CD8-positive, alpha-beta memory T cell (primary cell): ENCODE results near the gene SCTR. TPM values are rescaled to one million over a fixed set of nuclear protein-coding genes. Genes with fewer than 3 reads are reported as not detected.

ENCODE experiments used
- CTCF ChIA-PET: fragments of 350-600 bp; sonication (Branson Sonifier 250); formaldehyde crosslinking; loops from one replicate; lab custom pipeline; 2021; ENCODE audit warnings: antibody characterized with exemption; lab: Charles Lee
- POLR2A ChIA-PET: fragments of 350-600 bp; sonication (Branson Sonifier 250); formaldehyde crosslinking; loops from one replicate; lab custom pipeline; 2021; ENCODE audit warnings: antibody characterized with exemption; lab: Charles Lee
- DNase-seq, 5 donors: peaks; one replicate each; pipeline versions ENCODE4 v3.0.0 to v3.0.0-alpha.2; 2020 to 2022; ENCODE audit warnings: mixed read lengths in 1 of 5
- H3K27ac ChIP-seq: one replicate; pipeline ENCODE4 v1.7.0; 2013; ENCODE audit warnings: low read depth, mild to moderate bottlenecking, low read length, moderate library complexity
- H3K27me3 ChIP-seq: 2 replicates; pipeline ENCODE4 v1.7.0; 2013; ENCODE audit warnings: low read length, mild to moderate bottlenecking; ENCODE audit not compliant: insufficient read depth, poor library complexity, severe bottlenecking
- H3K36me3 ChIP-seq: 2 replicates; pipeline ENCODE4 v1.7.0; 2013; ENCODE audit warnings: mild to moderate bottlenecking, low read length, moderate library complexity; ENCODE audit not compliant: insufficient read depth
- H3K4me1 ChIP-seq: 2 replicates; pipeline ENCODE4 v1.7.0; 2013; ENCODE audit warnings: mild to moderate bottlenecking, low read length, moderate library complexity; ENCODE audit not compliant: insufficient read depth
- H3K4me3 ChIP-seq: 2 replicates; pipeline ENCODE4 v1.7.0; 2013; ENCODE audit warnings: mild to moderate bottlenecking, low read length
- H3K9me3 ChIP-seq: 2 replicates; pipeline ENCODE4 v1.7.0; 2013; ENCODE audit warnings: mild to moderate bottlenecking, low read length
- H3K27ac Mint-ChIP-seq, 8 donors: one replicate each; pipeline ENCODE4 v1.8.0; 2020 to 2021; ENCODE audit warnings: mixed read lengths in 8 of 8, mild to moderate bottlenecking in 6 of 8, inconsistent platforms in 3 of 8, moderate library complexity in 3 of 8
- H3K27me3 Mint-ChIP-seq, 2 donors: one replicate each; pipeline ENCODE4 v1.8.0; 2020 to 2021; ENCODE audit warnings: mixed read lengths in 2 of 2, mild to moderate bottlenecking in 1 of 2, moderate library complexity in 1 of 2
- H3K36me3 Mint-ChIP-seq, 3 donors: one replicate each; pipeline ENCODE4 v1.8.0; 2020 to 2021; ENCODE audit warnings: mixed read lengths in 3 of 3, inconsistent platforms in 1 of 3, mild to moderate bottlenecking in 1 of 3
- H3K4me1 Mint-ChIP-seq, 3 donors: one replicate each; pipeline ENCODE4 v1.8.0; 2020 to 2021; ENCODE audit warnings: mixed read lengths in 3 of 3, inconsistent platforms in 1 of 3, mild to moderate bottlenecking in 1 of 3
- H3K4me3 Mint-ChIP-seq, 7 donors: one replicate each; pipeline ENCODE4 v1.8.0; 2020 to 2021; ENCODE audit warnings: mixed read lengths in 7 of 7, mild to moderate bottlenecking in 6 of 7, moderate library complexity in 4 of 7, inconsistent platforms in 2 of 7
- H3K9me3 Mint-ChIP-seq, 5 donors: one replicate each; pipeline ENCODE4 v1.8.0; 2020 to 2022; ENCODE audit warnings: mixed read lengths in 5 of 5, mild to moderate bottlenecking in 3 of 5, moderate library complexity in 2 of 5, inconsistent platforms in 1 of 5
- polyA plus RNA-seq: library from polyadenylated mRNA; unstranded; fragments of 300-500 nt; fragmentation: Illumina TruSeq; gene quantifications from one replicate; pipeline ENCODE4 v1.2.3, GENCODE V29; 2021
- total RNA-seq, 2 experiments: library from RNA; stranded (reverse); gene quantifications; one replicate each; pipeline ENCODE4 v1.2.3, GENCODE V29; 2021

The SCTR gene
- total and polyA plus RNA-seq, 3 experiments from 2014 or later, result not detected

DNA sequence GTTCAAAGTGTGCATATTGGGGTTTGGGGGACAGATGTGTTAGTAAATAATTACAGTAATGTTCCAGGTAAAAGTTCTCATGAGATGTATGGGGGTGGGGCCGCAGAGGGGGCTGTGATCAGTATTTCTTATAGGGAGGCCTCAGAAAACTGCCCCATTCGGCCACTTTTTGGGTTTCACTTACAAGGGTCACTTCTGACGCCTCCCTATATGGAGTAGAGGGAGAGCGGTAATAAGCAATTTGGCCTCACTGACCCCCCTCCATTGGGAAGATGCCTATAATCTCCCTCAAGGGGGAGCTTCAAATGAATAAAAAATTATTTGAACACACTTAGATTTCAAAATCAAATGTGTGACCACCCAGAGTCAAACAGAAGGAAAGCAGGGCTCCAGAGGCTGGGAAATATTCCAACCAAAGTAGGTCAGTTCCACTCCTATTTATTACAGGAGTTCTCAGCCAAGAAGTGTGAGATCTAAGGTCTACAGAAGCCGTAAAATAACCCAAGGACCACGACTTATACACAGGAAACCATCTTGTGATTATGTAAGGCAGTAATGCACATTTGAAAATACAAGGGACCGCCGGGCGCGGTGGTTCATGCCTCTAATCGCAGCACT, 2.7 kb downstream of the SCTR start:
- Mint-ChIP-seq H3K4me1 (no peaks in the 10 kb centered on the region), H3K36me3 (peaks cover 0 to 1% (median 0%) of the 10 kb centered on the region in 3 donors), H3K9me3 (peaks cover 0 to 4% (median 0%) of the 10 kb centered on the region in 5 donors), H3K4me3 (no peak overlapping the region), H3K27ac (no peak overlapping the region), H3K27me3 (peaks cover 22 to 36% of the 10 kb centered on the region in 2 donors)
- Histone ChIP-seq H3K36me3 (no peaks in the 10 kb centered on the region), H3K9me3 (no peaks in the 10 kb centered on the region), H3K4me3 (no peak overlapping the region), H3K27me3 (no peaks in the 10 kb centered on the region), H3K27ac (no peak overlapping the region), H3K4me1 (no peaks in the 10 kb centered on the region)
- POLR2A ChIA-PET, result no interaction called here
- no peak for DNase-seq
- CTCF ChIA-PET, result no interaction called here

DNA sequence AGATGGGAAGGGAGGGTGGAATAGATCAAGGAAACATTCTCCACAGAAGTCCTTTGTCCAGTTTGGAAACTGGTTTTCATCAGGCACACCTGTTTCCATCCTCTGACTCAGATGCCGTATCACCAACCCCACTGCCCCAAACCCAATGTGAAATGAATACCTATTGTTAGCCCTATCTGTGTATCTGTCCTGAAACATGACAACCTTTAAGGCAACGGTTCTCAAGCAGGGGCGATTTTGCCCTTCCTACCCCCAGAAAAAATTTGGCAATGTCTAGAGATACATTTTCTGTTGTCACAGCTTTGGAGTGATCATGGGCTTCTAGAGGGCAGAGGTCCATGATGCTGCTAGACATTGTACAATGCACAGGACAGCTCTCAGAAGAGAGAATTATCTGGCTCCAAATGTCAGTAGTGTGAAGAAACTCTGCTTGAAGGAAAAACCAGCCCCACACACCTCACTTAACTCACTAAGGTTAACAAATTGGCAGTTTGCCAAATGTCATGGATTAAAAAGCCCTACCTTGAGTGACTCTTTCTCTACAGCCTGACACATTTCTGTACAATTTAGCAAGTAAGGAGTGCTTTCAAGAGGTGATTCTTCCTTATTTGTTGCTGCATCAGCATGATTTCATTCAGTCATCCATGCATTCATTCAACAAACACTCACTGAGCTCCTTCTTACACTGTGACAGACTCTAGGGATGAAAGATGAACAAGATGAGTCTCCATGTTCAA, 3.4 kb downstream of the SCTR start:
- no peaks in the 10 kb centered on the region for H3K27me3 ChIP-seq
- POLR2A ChIA-PET, result no interaction called here
- H3K27ac ChIP-seq, result no peak overlapping the region
- Mint-ChIP-seq H3K4me3 (no peak overlapping the region), H3K27me3 (peaks cover 22 to 34% of the 10 kb centered on the region in 2 donors), H3K4me1 (no peaks in the 10 kb centered on the region), H3K9me3 (peaks cover 0 to 4% (median 0%) of the 10 kb centered on the region in 5 donors), H3K36me3 (peaks cover 0 to 1% (median 0%) of the 10 kb centered on the region in 3 donors), H3K27ac (no peak overlapping the region)
- no peaks in the 10 kb centered on the region for H3K36me3 ChIP-seq
- H3K9me3 ChIP-seq, result no peaks in the 10 kb centered on the region
- no peak overlapping the region for H3K4me3 ChIP-seq
- CTCF ChIA-PET, result no interaction called here
- no peaks in the 10 kb centered on the region for H3K4me1 ChIP-seq
- no peak for DNase-seq

DNA sequence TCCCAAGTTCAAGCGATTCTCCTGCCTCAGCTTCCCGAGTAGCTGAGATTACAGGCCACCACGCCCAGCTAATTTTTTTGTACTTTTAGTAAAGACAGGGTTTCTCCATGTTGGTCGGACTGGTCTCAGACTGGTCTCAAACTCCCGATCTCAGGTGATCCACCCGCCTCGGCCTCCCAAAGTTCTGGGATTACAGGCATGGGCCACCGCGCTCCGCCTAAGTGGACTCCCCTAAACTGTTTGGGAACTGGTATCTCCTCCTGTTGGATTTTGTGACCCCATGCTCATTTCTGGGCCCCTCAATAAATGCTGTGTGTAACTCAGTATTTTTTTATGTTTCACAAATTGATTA, 5.2 kb downstream of the SCTR start:
- CTCF ChIA-PET, result no interaction called here
- H3K27me3 Mint-ChIP-seq, result peaks cover 11 to 26% of the 10 kb centered on the region in 2 donors
- H3K4me3 ChIP-seq, result no peak overlapping the region
- peaks cover 0 to 1% (median 0%) of the 10 kb centered on the region in 3 donors for H3K36me3 Mint-ChIP-seq
- no peaks in the 10 kb centered on the region for H3K4me1 ChIP-seq
- no peak for DNase-seq
- peaks cover 0 to 2% (median 0%) of the 10 kb centered on the region in 5 donors for H3K9me3 Mint-ChIP-seq
- H3K36me3 ChIP-seq, result no peaks in the 10 kb centered on the region
- no peaks in the 10 kb centered on the region for H3K4me1 Mint-ChIP-seq
- POLR2A ChIA-PET, result no interaction called here
- H3K27me3 ChIP-seq, result no peaks in the 10 kb centered on the region
- no peak overlapping the region for H3K27ac ChIP-seq
- H3K4me3 Mint-ChIP-seq, result no peak overlapping the region
- no peak overlapping the region for H3K27ac Mint-ChIP-seq
- no peaks in the 10 kb centered on the region for H3K9me3 ChIP-seq

DNA sequence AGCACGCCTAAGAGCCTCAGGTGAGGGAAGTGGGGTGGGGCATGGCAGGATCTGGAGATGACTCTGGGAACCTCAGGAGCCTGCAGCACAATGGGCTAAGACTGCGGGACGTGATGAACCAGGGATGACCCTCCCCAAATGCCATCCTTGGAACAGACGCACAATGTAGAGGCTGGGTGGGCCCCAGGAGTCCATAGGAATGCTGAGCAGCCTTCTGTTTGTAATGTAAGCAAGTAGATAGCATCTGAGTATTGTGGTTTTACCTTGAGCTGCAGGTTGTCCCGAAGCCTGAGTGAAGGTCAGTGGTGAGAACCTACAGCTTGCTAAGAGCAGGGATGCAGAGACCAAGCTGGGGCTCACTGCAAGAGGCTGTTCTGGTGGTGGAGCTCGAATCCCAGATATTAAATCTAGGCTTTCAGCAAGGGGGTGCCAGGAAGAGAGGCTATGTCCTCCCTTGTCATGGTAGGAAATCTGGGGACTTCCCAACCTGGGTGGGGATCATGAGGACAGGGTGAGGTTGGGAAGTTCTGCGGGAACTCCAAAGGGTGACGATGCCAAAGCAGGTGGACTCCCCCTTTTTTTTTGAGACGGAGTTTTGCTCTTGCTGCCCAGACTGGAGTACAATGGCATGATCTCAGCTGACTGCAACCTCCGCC, 5.8 kb downstream of the SCTR start:
- Histone ChIP-seq H3K9me3 (no peaks in the 10 kb centered on the region), H3K27ac (no peak overlapping the region), H3K4me3 (no peak overlapping the region), H3K27me3 (no peaks in the 10 kb centered on the region), H3K4me1 (no peaks in the 10 kb centered on the region), H3K36me3 (no peaks in the 10 kb centered on the region)
- H3K4me3 Mint-ChIP-seq, result no peak overlapping the region
- no peak for DNase-seq
- no peak overlapping the region for H3K27ac Mint-ChIP-seq
- POLR2A ChIA-PET, result no interaction called here
- peaks cover 11 to 23% of the 10 kb centered on the region in 2 donors for H3K27me3 Mint-ChIP-seq
- H3K36me3 Mint-ChIP-seq, result peaks cover 0 to 1% (median 0%) of the 10 kb centered on the region in 3 donors
- peaks cover 0 to 2% (median 0%) of the 10 kb centered on the region in 5 donors for H3K9me3 Mint-ChIP-seq
- no peaks in the 10 kb centered on the region for H3K4me1 Mint-ChIP-seq
- CTCF ChIA-PET, result no interaction called here

DNA sequence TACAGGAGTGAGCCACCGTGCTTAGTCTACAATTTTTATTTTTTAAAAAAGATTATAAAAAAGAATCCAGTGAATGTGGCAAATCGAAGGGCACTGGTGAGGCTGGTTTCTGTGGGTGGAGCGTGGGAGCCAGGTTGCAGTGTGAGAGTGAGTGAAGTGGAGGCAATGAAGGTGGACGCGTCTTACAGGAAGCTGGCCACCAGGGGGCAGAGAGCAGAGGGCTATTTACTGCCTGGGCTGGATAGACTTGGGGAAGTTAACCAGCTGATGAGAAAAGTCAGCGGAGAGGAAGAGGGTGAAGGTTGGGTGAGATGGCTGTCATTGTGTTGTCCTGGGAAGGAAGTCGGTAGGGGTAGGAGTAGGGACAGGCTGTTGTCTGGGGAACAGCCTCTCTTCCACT, 6.8 kb downstream of the SCTR start:
- Histone ChIP-seq H3K36me3 (no peaks in the 10 kb centered on the region), H3K4me1 (no peaks in the 10 kb centered on the region), H3K4me3 (no peak overlapping the region), H3K9me3 (no peaks in the 10 kb centered on the region), H3K27ac (no peak overlapping the region), H3K27me3 (no peaks in the 10 kb centered on the region)
- H3K36me3 Mint-ChIP-seq, result no peaks in the 10 kb centered on the region
- no peak overlapping the region for H3K27ac Mint-ChIP-seq
- POLR2A ChIA-PET, result no interaction called here
- peak in 1 of 5 donors; percentile 3 for DNase-seq
- H3K27me3 Mint-ChIP-seq, result peaks cover 7 to 23% of the 10 kb centered on the region in 2 donors
- CTCF ChIA-PET, result interaction anchor here (0.9 kb wide), 1 partner anchor 10 kb away, joined by 3 read pairs; no protein-coding TSS in a partner anchor
- no peak overlapping the region for H3K4me3 Mint-ChIP-seq
- peaks cover 0 to 2% (median 0%) of the 10 kb centered on the region in 5 donors for H3K9me3 Mint-ChIP-seq
- H3K4me1 Mint-ChIP-seq, result no peaks in the 10 kb centered on the region

DNA sequence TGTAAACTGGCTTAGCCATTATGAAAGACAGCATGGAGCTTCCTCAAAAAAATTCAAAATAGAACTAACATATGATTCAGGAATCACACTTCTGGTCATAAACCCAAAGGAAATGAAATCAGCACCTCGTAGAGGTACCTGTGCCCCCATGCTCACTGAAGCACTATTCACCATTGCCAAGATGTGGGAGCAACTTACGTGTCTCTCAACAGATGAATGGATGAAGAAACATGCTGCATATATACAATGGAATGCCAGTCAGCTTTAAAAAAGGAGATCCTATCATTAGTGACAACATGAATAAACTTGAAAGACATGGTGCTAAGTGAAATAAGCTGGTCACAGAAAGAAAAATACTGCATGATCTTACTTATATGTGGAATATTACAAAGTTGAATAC, 8.2 kb downstream of the SCTR start:
- no peak for DNase-seq
- no peaks in the 10 kb centered on the region for H3K36me3 Mint-ChIP-seq
- no peaks in the 10 kb centered on the region for H3K4me1 Mint-ChIP-seq
- H3K36me3 ChIP-seq, result no peaks in the 10 kb centered on the region
- CTCF ChIA-PET, result no interaction called here
- H3K4me3 Mint-ChIP-seq, result no peak overlapping the region
- no peaks in the 10 kb centered on the region for H3K4me1 ChIP-seq
- H3K9me3 Mint-ChIP-seq, result peaks cover 0 to 2% (median 0%) of the 10 kb centered on the region in 5 donors
- H3K27me3 Mint-ChIP-seq, result peaks cover 11 to 18% of the 10 kb centered on the region in 2 donors
- H3K27ac ChIP-seq, result no peak overlapping the region
- no peak overlapping the region for H3K27ac Mint-ChIP-seq
- POLR2A ChIA-PET, result no interaction called here
- no peaks in the 10 kb centered on the region for H3K27me3 ChIP-seq
- H3K9me3 ChIP-seq, result no peaks in the 10 kb centered on the region
- H3K4me3 ChIP-seq, result no peak overlapping the region

DNA sequence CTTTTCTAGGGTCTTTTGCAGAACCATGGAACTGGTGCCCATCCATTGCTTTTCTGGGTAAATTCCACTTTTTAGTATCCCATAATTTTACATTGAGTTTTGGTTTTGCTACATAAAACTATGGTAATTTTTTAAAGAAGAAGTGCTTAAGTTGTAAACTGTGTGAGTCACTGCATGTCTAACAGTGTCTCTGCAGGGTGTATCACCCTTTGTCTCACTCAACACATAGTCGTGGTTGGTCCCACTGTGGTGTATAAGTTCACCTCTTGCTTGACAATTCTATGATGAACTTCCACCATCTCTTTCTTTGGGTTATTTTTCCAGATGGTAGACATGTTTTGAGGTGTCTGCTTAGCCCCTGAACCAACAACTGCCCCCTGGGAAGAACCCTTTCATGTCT, 10.5 kb downstream of the SCTR start:
- Histone ChIP-seq H3K4me1 (no peaks in the 10 kb centered on the region), H3K27ac (no peak overlapping the region), H3K9me3 (no peaks in the 10 kb centered on the region), H3K36me3 (no peaks in the 10 kb centered on the region), H3K4me3 (no peak overlapping the region), H3K27me3 (no peaks in the 10 kb centered on the region)
- Mint-ChIP-seq H3K27ac (no peak overlapping the region), H3K9me3 (peaks cover 0 to 2% (median 0%) of the 10 kb centered on the region in 5 donors), H3K36me3 (no peaks in the 10 kb centered on the region), H3K27me3 (peaks cover 11% of the 10 kb centered on the region in 2 donors), H3K4me1 (no peaks in the 10 kb centered on the region), H3K4me3 (no peak overlapping the region)
- POLR2A ChIA-PET, result no interaction called here
- CTCF ChIA-PET, result no interaction called here
- no peak for DNase-seq

DNA sequence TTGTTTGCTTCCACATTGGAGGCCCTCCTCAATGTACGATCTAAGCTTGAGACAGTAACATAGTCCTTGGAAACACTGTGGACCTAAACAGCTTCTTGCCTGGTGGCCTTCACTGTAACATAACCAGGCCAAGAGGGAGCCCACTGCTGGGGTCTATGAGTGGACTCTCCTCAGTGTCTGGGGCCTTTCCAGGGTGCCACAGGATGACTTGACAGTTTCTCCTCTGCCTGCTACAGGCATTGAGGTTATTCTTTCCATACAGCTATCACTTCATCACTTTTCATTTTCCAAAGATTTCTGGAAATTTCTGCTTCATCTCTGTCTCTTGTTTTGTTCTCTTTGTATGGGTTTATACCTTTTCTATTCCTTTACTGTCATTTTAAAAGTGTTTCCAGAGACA, 11.3 kb downstream of the SCTR start:
- Histone ChIP-seq H3K4me3 (no peak overlapping the region), H3K27me3 (no peaks in the 10 kb centered on the region), H3K4me1 (no peaks in the 10 kb centered on the region), H3K9me3 (no peaks in the 10 kb centered on the region), H3K36me3 (no peaks in the 10 kb centered on the region), H3K27ac (no peak overlapping the region)
- CTCF ChIA-PET, result no interaction called here
- POLR2A ChIA-PET, result no interaction called here
- Mint-ChIP-seq H3K27ac (no peak overlapping the region), H3K36me3 (no peaks in the 10 kb centered on the region), H3K27me3 (peaks cover 8 to 11% of the 10 kb centered on the region in 2 donors), H3K4me1 (no peaks in the 10 kb centered on the region), H3K9me3 (peaks cover 0 to 2% (median 0%) of the 10 kb centered on the region in 5 donors), H3K4me3 (no peak overlapping the region)
- no peak for DNase-seq
